HUDEP-2 (cell line): ENCODE measurements around the gene ANKRD65.
"Not testable (repeated sequence)": the region's sequence is repeated elsewhere in the genome, so short reads cannot be mapped to it uniquely, and the experiment has no call there.

Source experiments
- DNase-seq, 76 experiments: peaks; one replicate each; lab custom pipeline; 2025; ENCODE audit not compliant: unreplicated experiment in 76 of 76; lab: John Stamatoyannopoulos, UW

The ANKRD65 gene

DNA sequence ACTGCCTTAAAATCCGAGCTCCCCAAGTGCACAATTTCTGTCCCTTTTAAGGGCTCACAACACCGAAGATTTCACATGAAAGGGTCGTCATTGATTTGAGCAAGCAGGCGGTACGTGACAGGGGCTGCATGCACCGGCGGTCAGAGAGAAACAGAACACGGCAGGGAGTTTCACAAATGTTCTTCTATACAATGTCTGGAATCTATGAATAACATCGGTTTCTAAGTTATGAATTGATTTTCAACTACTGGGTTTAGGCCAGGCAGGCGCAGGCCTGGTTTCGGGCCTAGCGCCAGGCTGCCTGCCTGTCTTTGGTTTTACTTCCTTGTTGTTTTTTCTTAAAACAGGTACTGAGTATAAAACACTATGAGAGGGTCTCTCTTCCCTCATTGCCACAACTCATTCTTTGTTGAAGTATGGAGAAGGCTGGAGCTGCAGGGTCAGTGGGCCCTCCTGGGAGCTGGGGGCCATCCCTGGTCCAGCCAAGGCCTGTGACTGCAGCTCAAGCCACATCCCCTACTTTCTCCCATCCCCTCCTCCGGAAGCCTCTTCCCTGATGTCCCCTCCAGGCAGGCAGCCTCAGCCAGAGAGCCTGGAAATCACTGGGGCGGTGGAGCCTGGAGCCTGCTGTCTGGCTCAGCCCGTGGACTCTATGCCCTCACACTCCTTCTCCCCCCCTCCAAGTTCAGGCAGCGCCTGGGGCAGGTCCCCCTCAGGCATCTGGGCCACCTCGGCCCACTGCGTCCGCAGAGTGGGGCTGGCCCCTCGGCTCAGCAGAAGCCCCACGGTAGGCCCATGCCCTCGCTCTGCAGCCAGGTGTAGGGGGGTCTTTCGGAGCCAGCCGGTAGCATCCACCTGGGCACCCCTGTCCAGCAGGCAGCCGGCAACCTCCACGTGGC is 2.4 kb downstream of the ANKRD65 start:
- DNase-seq, result no peak

GRCh38 chr1:1417825-1418463 is 3.1 kb downstream of the ANKRD65 start:
- DNase-seq, result not testable (repeated sequence)

- not testable (repeated sequence) for DNase-seq
Observed at GRCh38 chr1:1417396-1417795, 3.7 kb downstream of the ANKRD65 start.

DNA sequence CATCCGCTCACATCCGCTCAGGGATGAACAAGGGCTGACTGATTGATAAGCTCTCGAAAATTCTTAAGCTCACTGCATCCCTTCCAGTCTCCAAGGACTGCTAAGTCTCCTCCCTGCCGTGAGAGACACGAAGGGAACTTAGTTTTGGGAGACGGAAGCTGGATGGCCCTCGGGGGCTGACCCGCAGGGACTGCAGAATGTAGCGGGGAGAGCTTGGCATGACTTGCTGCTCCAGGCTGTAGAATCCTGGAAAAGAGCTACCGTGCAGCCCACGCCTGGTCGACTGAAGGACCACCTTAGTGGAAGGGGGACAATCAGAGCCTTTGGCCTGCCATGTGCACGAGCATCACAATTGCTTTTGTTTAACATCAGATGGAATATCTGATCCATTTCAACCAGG is 5.3 kb downstream of the ANKRD65 start:
- DNase-seq, result no peak

- not testable (repeated sequence) for DNase-seq
Observed at GRCh38 chr1:1412311-1412902, 8.7 kb downstream of the ANKRD65 start.

GRCh38 chr1:1411626-1412025 is 9.4 kb downstream of the ANKRD65 start:
- DNase-seq, result no peak

GRCh38 chr1:1410238-1410637 is 10.8 kb downstream of the ANKRD65 start:
- not testable (repeated sequence) for DNase-seq

- peak in 20 of 76 experiments; percentile 7 to 32 (median 15) for DNase-seq
Observed at GRCh38 chr1:1407636-1408318, 13.3 kb downstream of the ANKRD65 start.

DNA sequence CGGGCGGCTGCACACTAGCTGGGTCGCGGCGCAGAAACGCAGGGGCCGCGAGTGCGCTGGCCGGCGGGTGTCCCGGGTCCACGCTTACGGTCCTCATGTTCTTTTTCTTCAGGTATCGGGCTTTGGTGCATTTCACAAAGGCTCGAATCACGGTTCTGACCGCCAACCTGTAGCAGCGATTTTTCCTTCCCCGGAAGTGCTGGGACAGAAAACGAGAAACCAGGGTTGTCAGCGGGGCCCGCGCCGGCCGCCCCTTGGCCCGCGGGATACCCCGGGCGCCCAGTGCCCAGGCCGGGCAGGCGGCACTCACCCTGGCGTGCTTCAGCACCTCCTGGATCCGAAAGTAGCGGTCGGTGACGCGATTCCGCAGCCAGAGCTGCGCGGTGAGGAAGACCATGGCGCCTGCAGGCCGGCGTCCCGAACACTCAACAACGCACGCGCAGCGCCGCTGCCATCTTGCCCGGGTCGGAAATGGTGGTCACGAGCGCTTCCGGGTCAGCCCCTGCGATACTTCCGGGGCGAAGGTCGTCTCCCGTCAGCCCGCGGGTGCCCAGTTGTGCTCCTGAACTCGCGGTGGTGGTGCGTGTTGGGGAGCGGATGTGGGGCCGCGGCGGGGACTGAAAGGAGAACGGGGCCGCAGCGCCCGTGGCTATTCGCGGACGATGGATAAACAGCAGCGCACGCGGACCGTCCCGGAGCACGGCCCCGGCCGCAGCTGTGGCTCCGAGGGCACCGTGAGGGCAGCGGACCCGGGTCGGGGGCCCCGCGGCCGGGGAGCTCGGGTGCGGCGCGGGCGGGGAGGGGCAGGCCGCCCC is 14.0 kb downstream of the ANKRD65 start, which contains the start of gene MRPL20:
Gene MRPL20 (minus strand): TSS at position 473 of the 815 bp plus-strand sequence. CDS start 76 bp downstream, at position 397.
- peak in 73 of 76 experiments; percentile 48 to 93 (median 84) for DNase-seq

GRCh38 chr1:1406101-1406820 is 14.8 kb downstream of the ANKRD65 start:
- DNase-seq, result peak in 54 of 76 experiments; percentile 3 to 61 (median 32)

GRCh38 chr1:1403653-1404052 is 17.4 kb downstream of the ANKRD65 start:
- no peak for DNase-seq

DNA sequence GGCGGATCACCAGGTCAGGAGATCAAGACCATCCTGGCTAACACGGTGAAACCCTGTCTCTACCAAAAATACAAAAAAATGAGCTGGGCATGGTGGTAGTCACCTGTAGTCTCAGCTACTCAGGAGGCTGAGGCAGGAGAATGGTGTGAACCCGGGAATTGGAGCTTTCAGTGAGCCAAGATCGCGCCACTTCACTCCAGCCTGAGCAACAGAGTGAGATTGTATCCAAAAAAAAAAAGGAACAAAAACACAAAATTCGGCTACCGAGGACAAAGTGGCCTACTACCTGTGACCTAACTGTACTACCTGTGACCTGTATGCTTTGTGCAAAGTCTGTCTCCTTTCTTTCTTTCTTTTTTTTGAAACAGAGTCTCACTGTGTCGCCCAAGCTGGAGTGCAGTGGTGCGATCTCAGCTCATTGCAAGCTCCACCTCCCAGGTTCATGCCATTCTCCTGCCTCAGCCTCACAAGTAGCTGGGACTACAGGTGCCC is 18.1 kb downstream of the ANKRD65 start:
- DNase-seq, result not testable (repeated sequence)

DNA sequence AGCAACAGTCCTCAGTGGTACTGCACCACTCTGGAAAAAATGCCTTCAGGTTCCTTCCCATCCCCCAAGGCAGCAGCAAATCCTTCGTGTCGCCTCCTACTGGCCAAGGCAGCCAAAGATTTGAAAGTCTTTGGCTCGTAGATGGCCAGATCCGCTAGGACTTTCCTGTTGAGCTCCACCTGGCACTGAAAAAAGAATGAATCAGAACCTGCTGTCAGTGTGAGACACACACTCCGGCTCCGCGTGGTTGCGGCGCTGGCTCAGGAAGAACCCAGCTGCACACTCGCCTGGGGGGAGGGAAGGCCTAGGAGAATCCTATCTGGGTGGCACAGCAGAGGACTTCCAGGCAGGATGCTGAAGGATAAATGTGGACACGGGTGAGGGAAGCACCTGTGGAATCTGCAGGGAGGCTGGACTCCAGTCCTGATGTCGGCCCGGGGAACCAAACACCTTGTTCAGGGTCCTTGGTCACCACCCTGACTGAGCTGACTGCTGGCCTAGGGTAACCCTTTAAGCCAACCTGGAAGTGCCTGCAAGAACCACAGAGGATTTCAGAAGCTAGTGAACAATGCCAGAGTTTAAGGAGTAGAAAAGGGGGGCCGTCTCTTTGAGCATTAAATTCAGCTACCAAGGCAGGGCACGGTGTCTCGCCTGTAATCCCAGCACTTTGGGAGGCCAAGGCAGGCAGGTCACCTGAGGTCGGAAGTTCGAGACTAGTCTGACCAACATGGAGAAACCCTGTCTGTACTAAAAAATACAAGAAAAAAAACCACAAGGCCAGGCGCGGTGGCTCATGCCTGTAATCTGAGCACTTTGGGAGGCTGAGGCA is 18.8 kb downstream of the ANKRD65 start:
- DNase-seq, result peak in 53 of 76 experiments; percentile 2 to 66 (median 32)

DNA sequence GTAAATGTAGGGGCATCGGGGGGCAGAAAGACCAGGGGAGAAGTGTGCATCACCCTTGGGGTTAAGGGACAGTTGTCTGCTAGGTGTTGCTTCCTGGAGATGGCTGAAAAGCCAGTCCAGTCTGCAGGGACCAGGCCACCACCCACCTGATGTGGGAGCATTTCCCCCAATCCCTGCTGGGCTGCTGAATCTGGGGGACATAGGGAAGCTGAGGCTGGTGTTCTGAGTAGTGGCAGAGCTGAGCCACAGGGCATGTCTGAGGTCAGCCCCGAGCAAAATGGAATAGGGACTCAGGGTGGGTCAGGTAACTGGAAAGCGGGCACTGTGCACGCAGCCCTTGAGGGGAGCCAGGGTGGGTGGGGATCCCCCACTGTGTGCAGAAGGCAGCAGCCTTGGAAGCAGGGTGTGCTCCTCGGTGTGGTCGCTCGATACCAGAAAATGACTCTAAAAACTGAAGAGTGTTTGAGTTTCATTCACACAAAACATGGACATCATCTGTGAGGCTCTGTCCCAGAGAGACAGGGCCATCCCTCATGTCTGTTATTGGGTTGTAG is 19.5 kb downstream of the ANKRD65 start:
- peak in 2 of 76 experiments; percentile 12 to 14 for DNase-seq

DNA sequence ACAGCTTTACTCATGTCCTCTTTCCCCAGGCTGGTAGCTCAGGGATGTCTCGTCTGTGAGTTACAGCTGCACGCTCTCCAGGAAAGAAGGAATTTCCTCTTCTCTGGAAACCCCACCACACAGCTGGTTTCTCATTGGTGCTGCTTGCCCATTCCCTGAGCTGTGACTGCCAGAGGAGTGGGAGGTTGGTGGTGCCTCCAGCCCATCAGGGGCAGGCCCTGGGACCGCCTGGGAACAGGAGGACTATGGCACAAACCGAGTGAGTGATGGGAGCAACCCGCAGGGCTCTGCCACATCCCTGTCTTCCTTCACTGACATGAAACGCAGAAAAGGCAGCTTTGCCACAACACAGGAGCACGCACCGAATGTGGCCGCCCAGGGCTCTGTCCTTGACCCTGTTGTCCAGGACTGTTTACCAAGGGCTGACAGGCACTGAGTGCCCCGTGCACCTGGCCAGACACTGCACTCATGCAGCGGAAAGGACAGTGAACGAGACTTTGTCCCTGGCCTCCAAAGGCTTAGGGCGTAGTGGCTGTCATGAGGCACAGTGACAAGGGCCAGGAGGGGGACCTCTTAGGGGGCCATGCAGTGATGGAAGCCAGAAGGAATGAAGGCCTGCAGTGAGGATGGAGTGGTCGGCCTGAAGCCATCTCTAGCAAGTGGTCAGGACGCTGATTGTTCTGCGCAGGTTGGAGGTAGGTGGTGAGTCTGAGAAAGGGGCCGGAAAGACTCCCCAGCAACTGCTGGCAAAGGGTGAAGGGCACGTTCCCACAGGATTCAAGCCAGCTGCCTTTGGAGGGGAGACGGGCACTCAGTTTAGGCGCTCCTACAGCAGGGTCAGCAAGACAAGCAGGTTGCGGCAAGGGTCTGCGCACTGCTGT is 20.3 kb downstream of the ANKRD65 start:
- DNase-seq, result no peak

DNA sequence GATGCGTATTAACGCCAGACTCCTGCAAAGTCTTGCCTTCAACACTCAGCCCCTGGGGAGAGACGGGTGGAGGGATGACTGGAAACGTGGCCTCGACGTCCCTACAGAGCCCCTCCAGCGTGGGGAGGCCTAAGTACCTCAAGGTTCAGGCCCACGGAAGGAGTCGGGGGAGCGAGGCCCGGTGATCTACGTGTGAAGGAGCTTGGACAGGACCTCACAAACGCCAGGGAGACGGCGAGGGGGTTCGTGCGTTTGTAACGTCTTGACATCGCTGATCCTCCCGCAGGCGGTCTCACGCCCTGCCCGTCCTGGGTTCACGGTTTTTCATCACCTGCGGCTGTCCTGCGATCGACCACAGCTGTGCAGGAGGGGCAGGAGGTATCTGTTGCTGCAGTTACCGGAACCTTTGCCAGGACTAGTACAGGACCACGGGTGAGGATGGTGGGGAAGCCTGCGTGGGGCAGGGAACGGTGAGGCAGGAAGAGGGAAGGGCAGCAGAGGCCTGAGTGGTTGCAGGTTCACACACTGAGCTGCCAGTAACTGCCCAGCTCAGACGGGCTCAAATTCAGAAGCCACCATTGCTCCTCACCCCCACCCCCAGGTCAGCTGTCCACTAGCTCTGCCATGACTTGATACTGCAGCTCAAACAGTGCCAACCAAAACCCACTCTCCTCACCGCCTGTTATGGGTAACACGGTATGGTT is 21.1 kb downstream of the ANKRD65 start:
- peak in 9 of 76 experiments; percentile 10 to 50 (median 40) for DNase-seq
